ENCODE measurements around the gene CENPS. TPM values are rescaled to one million over a fixed set of nuclear protein-coding genes. Genes with fewer than 3 reads are reported as not detected.

Gene CENPS
- total RNA-seq, 1 donor from 2014 or later = 6.1 TPM

DNA sequence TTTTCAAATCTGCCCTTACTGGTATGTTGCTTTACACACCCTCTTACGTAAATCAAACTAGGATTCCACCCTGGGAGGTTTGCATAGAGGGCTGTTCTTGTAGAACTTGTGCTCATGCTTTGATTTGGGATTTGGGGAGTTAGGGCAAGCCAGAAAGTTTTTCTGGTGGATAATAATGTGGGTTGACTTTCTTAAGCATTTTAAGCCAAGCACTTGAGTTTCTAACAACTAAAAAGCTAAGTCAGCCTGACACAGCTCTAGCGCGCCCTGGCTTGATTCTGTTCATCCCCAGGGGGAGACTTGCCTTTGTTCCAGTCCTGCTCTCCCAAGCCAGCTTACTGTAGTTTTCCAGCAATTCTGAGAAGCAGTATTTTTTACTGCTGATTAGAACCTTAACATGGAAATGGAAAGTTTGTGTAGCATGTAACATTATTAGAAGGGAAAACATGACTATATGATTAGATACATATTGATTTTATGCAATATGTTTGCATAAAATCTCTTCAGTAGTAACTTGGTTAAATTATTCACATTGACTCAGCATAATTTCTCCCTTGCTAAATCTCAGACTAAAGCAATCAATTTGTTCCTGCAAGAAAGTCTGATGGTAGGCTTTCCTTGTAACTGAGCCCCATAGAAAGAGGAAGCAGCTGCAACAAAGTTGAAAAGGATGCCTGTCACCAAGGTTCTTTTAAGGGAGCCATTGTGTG is 42.4 kb upstream of the CENPS start:
- peaks cover 20% of the 10 kb centered on the region for H3K4me1 ChIP-seq
- H3K27me3 ChIP-seq (ENCODE audit: low read depth) = no peaks in the 10 kb centered on the region
- peak; percentile 50 for DNase-seq

GRCh38 chr1:10388387-10388715 is 41.9 kb upstream of the CENPS start:
- H3K36me3 ChIP-seq = no peaks in the 10 kb centered on the region
- H3K27ac ChIP-seq (replicated peaks) = peak overlapping the region; percentile 70
- peak overlapping the region; percentile 25 for H3K4me3 ChIP-seq
- DNase-seq = no peak
- H3K9me3 ChIP-seq (replicated peaks) = no peaks in the 10 kb centered on the region
- TF ChIP-seq, protein P1, sequence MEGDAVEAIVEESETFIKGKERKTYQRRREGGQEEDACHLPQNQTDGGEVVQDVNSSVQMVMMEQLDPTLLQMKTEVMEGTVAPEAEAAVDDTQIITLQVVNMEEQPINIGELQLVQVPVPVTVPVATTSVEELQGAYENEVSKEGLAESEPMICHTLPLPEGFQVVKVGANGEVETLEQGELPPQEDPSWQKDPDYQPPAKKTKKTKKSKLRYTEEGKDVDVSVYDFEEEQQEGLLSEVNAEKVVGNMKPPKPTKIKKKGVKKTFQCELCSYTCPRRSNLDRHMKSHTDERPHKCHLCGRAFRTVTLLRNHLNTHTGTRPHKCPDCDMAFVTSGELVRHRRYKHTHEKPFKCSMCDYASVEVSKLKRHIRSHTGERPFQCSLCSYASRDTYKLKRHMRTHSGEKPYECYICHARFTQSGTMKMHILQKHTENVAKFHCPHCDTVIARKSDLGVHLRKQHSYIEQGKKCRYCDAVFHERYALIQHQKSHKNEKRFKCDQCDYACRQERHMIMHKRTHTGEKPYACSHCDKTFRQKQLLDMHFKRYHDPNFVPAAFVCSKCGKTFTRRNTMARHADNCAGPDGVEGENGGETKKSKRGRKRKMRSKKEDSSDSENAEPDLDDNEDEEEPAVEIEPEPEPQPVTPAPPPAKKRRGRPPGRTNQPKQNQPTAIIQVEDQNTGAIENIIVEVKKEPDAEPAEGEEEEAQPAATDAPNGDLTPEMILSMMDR (IDR thresholded peaks at IDR 0.05; ENCODE audit: borderline replicate concordance) = no peak
- intact Hi-C loops (cut with micrococcal nuclease) = no loop called here
- peaks cover 20% of the 10 kb centered on the region for H3K4me1 ChIP-seq
- H3K27me3 ChIP-seq (ENCODE audit: low read depth) = no peaks in the 10 kb centered on the region

More for the DNA sequence above, 42.4 kb upstream of the CENPS start:
- peak overlapping the region; percentile 25 for H3K4me3 ChIP-seq
- no peaks in the 10 kb centered on the region for H3K9me3 ChIP-seq (replicated peaks)
- peak overlapping the region; percentile 70 for H3K27ac ChIP-seq (replicated peaks)
- intact Hi-C loops (cut with micrococcal nuclease) = no loop called here
- TF ChIP-seq, protein P1 (IDR thresholded peaks at IDR 0.05; ENCODE audit: borderline replicate concordance) = no peak
- H3K36me3 ChIP-seq = no peaks in the 10 kb centered on the region

GRCh38 chr1:10389271-10389973 is 40.8 kb upstream of the CENPS start:
- TF ChIP-seq, protein P1 (IDR thresholded peaks at IDR 0.05; ENCODE audit: borderline replicate concordance) = no peak
- H3K9me3 ChIP-seq (replicated peaks) = peaks cover 8% of the 10 kb centered on the region
- H3K36me3 ChIP-seq = peaks cover 3% of the 10 kb centered on the region
- no peak overlapping the region for H3K4me3 ChIP-seq
- peaks cover 20% of the 10 kb centered on the region for H3K4me1 ChIP-seq
- no peak for DNase-seq
- no peaks in the 10 kb centered on the region for H3K27me3 ChIP-seq (ENCODE audit: low read depth)
- intact Hi-C loops (cut with micrococcal nuclease) = no loop called here
- no peak overlapping the region for H3K27ac ChIP-seq (replicated peaks)

DNA sequence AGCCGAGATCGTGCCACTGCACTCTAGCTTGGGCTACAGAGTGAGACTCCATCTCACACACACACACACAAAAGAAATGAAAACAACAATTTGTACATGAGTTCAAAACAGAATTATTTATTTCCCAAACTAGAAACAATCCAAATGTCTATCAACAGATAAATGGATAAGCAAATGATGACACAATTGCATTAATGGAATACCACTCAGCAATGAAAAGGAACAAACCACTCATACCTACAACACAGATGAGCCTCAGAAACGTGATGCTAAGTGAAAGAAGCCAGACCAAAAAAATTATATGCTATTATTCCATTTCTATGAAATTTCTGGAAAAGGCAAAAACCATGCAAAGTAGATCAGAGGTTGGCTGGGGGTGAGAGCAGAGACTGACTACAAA is 33.4 kb upstream of the CENPS start:
- Histone ChIP-seq H3K36me3 (peaks cover 7% of the 10 kb centered on the region), H3K9me3 (replicated peaks) (peaks cover 12% of the 10 kb centered on the region), H3K4me1 (peaks cover 31% of the 10 kb centered on the region), H3K27me3 (ENCODE audit: low read depth) (no peaks in the 10 kb centered on the region), H3K27ac (replicated peaks) (no peak overlapping the region), H3K4me3 (no peak overlapping the region)
- DNase-seq = no peak
- TF ChIP-seq, protein P1 (IDR thresholded peaks at IDR 0.05; ENCODE audit: borderline replicate concordance) = no peak
- intact Hi-C loops (cut with micrococcal nuclease) = no loop called here

DNA sequence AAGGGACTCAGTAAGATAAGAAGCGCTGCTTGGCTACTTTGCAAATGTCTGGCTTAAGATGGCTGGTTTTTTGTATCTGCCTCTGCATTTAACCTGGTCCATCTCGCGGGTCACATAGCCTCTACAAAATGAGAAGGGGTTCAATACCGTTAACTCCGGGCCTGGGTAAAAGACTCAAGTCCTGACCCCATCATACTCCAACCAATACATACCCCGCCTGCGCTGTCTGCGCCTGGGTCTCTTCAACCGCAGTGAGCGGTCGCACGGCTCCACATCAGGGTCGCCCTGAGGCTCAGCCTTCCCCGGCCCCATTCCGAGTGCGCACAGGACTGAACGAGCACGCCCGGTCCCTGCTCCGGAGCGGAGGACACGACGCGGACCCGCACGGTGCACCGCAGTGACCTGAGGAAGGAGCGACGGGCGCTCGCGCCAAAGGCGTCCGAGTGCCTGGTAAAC is 31.9 kb upstream of the CENPS start:
- Histone ChIP-seq H3K4me1 (peaks cover 31% of the 10 kb centered on the region), H3K36me3 (peaks cover 20% of the 10 kb centered on the region), H3K9me3 (replicated peaks) (peaks cover 12% of the 10 kb centered on the region), H3K27me3 (ENCODE audit: low read depth) (no peaks in the 10 kb centered on the region), H3K4me3 (peak overlapping the region; percentile 98), H3K27ac (replicated peaks) (peak overlapping the region; percentile 97)
- no peak for DNase-seq
- intact Hi-C loops (cut with micrococcal nuclease) = no loop called here
- TF ChIP-seq, protein P1 (IDR thresholded peaks at IDR 0.05; ENCODE audit: borderline replicate concordance) = no peak
